HEK293 (cell line): ENCODE measurements around the gene ARPC5.

Source experiments
- CTCF ChIA-PET: fragments of 350-600 bp; formaldehyde crosslinking; extraction: SDS; loops from one replicate; lab custom pipeline; 2021; ENCODE audit warnings: antibody characterized with exemption; lab: Yijun Ruan, JAX
- POLR2A ChIA-PET: fragments of 300-600 bp; formaldehyde crosslinking; extraction: SDS; loops from one replicate; lab custom pipeline; 2020; ENCODE audit warnings: antibody characterized with exemption, inconsistent platforms; lab: Yijun Ruan, JAX
- H3K27ac ChIP-seq: fragments of 200-500 bp; sonication (Bioruptor generic); 2 replicates; pipeline ENCODE4 v1.5.1; 2014; ENCODE audit warnings: low read depth, low read length, control low read depth, inconsistent platforms; ENCODE audit errors: extremely low read depth
- H3K36me3 ChIP-seq, 2 experiments: fragments of 200-500 bp in 1 of 2; sonication (Bioruptor generic) in 1 of 2; 1 replicate in 1 of 2; 2 replicates in 1 of 2; pipeline ENCODE4 v1.5.1; 2014 to 2017; ENCODE audit warnings: inconsistent platforms in 2 of 2, low read length in 2 of 2; ENCODE audit not compliant: control insufficient read depth in 2 of 2, insufficient read depth in 1 of 2
- H3K4me1 ChIP-seq: fragments of 200-500 bp; sonication (Bioruptor generic); 2 replicates; pipeline ENCODE4 v1.5.1; 2014; ENCODE audit warnings: mild to moderate bottlenecking, low read length, inconsistent platforms; ENCODE audit not compliant: control insufficient read depth, insufficient read depth
- H3K4me3 ChIP-seq: 2 replicates; pipeline ENCODE4 v1.5.1; 2011; ENCODE audit warnings: low read depth, mild to moderate bottlenecking, control low read depth, low read length, moderate library complexity
- H3K9me3 ChIP-seq: fragments of 200-500 bp; sonication (Bioruptor generic); 2 replicates; pipeline ENCODE4 v1.5.1; 2014; ENCODE audit warnings: low read depth, low read length, inconsistent platforms; ENCODE audit not compliant: control insufficient read depth, insufficient read depth
- CTCF ChIP-seq: fragments of 450-650 bp; formaldehyde crosslinking; IDR thresholded peaks from 2 replicates; pipeline ENCODE4 v1.5.1; 2016; ENCODE audit warnings: missing biosample characterization, missing genetic modification characterization
- GFI1B ChIP-seq: fragments of 450-650 bp; formaldehyde crosslinking; IDR thresholded peaks from 2 replicates; pipeline ENCODE4 v1.5.1; 2016; ENCODE audit warnings: missing biosample characterization, missing genetic modification characterization
- GLIS2 ChIP-seq: fragments of 450-650 bp; formaldehyde crosslinking; IDR thresholded peaks from 2 replicates; pipeline ENCODE4 v1.5.1; 2016; ENCODE audit warnings: missing biosample characterization, missing genetic modification characterization
- KLF1 ChIP-seq: fragments of 450-650 bp; formaldehyde crosslinking; IDR thresholded peaks from 2 replicates; pipeline ENCODE4 v1.5.1; 2016; ENCODE audit warnings: missing biosample characterization, missing genetic modification characterization
- OVOL3 ChIP-seq: fragments of 450-650 bp; formaldehyde crosslinking; IDR thresholded peaks from 2 replicates; pipeline ENCODE4 v1.5.1; 2016; ENCODE audit warnings: missing biosample characterization, missing genetic modification characterization
- PRDM1 ChIP-seq: fragments of 450-650 bp; formaldehyde crosslinking; IDR thresholded peaks from 2 replicates; pipeline ENCODE4; 2016; ENCODE audit warnings: missing biosample characterization, missing genetic modification characterization
- TCF7L2 ChIP-seq: IDR thresholded peaks from 2 replicates; pipeline ENCODE4 v1.6.1; 2011; ENCODE audit warnings: low read depth, mild to moderate bottlenecking, inconsistent platforms, low read length, moderate library complexity, borderline replicate concordance
- ZBTB44 ChIP-seq: fragments of 450-650 bp; IDR thresholded peaks from 2 replicates; pipeline ENCODE4 v1.5.1; 2018; ENCODE audit warnings: missing biosample characterization, mild to moderate bottlenecking, missing genetic modification characterization
- ZNF148 ChIP-seq: fragments of 450-650 bp; formaldehyde crosslinking; IDR thresholded peaks from 2 replicates; pipeline ENCODE4 v1.5.0; 2017; ENCODE audit warnings: missing biosample characterization, missing genetic modification characterization, borderline replicate concordance
- ZNF157 ChIP-seq: fragments of 450-650 bp; formaldehyde crosslinking; IDR thresholded peaks from 2 replicates; pipeline ENCODE4 v1.5.1; 2016; ENCODE audit warnings: missing biosample characterization, missing genetic modification characterization
- ZNF169 ChIP-seq: fragments of 450-650 bp; formaldehyde crosslinking; IDR thresholded peaks from 2 replicates; pipeline ENCODE4 v1.5.1; 2016; ENCODE audit warnings: missing biosample characterization, missing genetic modification characterization
- ZNF175 ChIP-seq: fragments of 450-650 bp; formaldehyde crosslinking; IDR thresholded peaks from 2 replicates; pipeline ENCODE4 v1.5.1; 2016; ENCODE audit warnings: missing biosample characterization, missing genetic modification characterization
- ZNF513 ChIP-seq: fragments of 450-650 bp; IDR thresholded peaks from 2 replicates; pipeline ENCODE4 v1.5.1; 2018; ENCODE audit warnings: missing biosample characterization, missing genetic modification characterization
- ZNF629 ChIP-seq: fragments of 450-650 bp; formaldehyde crosslinking; IDR thresholded peaks from 2 replicates; pipeline ENCODE4 v1.5.1; 2017; ENCODE audit warnings: missing biosample characterization, missing genetic modification characterization
- ZNF692 ChIP-seq: fragments of 450-650 bp; formaldehyde crosslinking; IDR thresholded peaks from 2 replicates; pipeline ENCODE4 v1.5.1; 2016; ENCODE audit warnings: missing biosample characterization, missing genetic modification characterization
- ZNF785 ChIP-seq: fragments of 450-650 bp; formaldehyde crosslinking; IDR thresholded peaks from 2 replicates; pipeline ENCODE4 v1.5.1; 2016; ENCODE audit warnings: missing biosample characterization, missing genetic modification characterization
- ZSCAN16 ChIP-seq: fragments of 450-650 bp; formaldehyde crosslinking; IDR thresholded peaks from 2 replicates; pipeline ENCODE4 v1.5.1; 2016; ENCODE audit warnings: missing biosample characterization, missing genetic modification characterization

The ARPC5 gene

GRCh38 chr1:183609759-183610452, 25.7 kb downstream of the ARPC5 start:
- Histone ChIP-seq H3K27ac (no peak overlapping the region), H3K36me3 (no peaks in the 10 kb centered on the region), H3K9me3 (no peaks in the 10 kb centered on the region), H3K4me1 (no peaks in the 10 kb centered on the region), H3K4me3 (no peak overlapping the region)
- TF ChIP-seq ZBTB44 (tag by site-specific recombination), result no peak
- peak; percentile 37; the same call in 1 of the 2 replicates for TF ChIP-seq KLF1 (tag by site-specific recombination)
- TF ChIP-seq ZNF148 (tag by site-specific recombination), result no peak
- ChIA-PET CTCF (interaction anchor here (0.7 to 0.8 kb wide), 2 partner anchors 13 to 75 kb away, joined by 3 to 4 read pairs; no protein-coding TSS in a partner anchor), POLR2A (no interaction called here)

- no peaks in the 10 kb centered on the region for H3K36me3 ChIP-seq
- no peak for TF ChIP-seq ZNF169
- peak; percentile 35; the same call in 1 of the 2 replicates for TF ChIP-seq CTCF (tag by site-specific recombination)
- no peak for TF ChIP-seq ZSCAN16 (tag by site-specific recombination)
- no peak for TF ChIP-seq ZNF629
- TF ChIP-seq ZNF692, result no peak
- no peak for TF ChIP-seq ZNF157
- no peak for TF ChIP-seq PRDM1
- TF ChIP-seq, all 188 proteins: peak for 1
- ChIA-PET CTCF (interaction anchor here (0.7 to 1.2 kb wide), 3 partner anchors 13 to 76 kb away, joined by 3 to 4 read pairs (median 3); no protein-coding TSS in a partner anchor), POLR2A (no interaction called here)
- Histone ChIP-seq H3K4me1 (no peaks in the 10 kb centered on the region), H3K27ac (no peak overlapping the region), H3K9me3 (no peaks in the 10 kb centered on the region), H3K4me3 (no peak overlapping the region)
Observed at GRCh38 chr1:183609313-183609712, 26.3 kb downstream of the ARPC5 start.

- CTCF ChIA-PET, result no interaction called here
- Histone ChIP-seq H3K4me1 (no peaks in the 10 kb centered on the region), H3K9me3 (no peaks in the 10 kb centered on the region), H3K4me3 (no peak overlapping the region), H3K27ac (no peak overlapping the region), H3K36me3 (no peaks in the 10 kb centered on the region)
- POLR2A ChIA-PET, result no interaction called here
- TF ChIP-seq GFI1B (tag by site-specific recombination), result no peak
- no peak for TF ChIP-seq OVOL3 (tag by site-specific recombination)
- no peak for TF ChIP-seq GLIS2 (tag by site-specific recombination)
- TF ChIP-seq TCF7L2, result no peak
- no peak for TF ChIP-seq ZNF513 (tag by site-specific recombination)
- no peak for TF ChIP-seq ZNF785 (tag by site-specific recombination)
- no peak for TF ChIP-seq ZNF175
Observed at GRCh38 chr1:183607322-183607980, 28.1 kb downstream of the ARPC5 start.
